ENCODE measurements around the gene MAD1L1.

DNA sequence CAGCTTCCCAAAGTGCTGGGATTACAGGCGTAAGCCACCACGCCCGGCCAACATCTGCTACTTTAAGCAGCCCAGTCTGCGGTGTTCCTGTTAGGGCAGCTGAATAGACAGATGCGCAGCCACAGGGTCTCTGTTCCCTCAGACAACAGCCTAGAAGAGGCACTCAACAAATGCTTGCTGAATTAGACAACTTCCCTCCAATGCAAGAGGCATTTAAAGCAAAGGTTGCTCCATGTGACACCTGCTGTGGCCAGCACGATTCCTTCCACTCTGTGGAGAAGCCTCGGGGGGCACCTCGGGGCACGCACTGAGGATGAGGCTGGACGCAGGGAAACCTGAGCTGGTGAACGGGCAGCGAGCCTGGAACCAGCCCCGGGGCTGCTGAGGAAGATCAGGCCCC, 237.8 kb downstream of the MAD1L1 start:
- TF ChIP-seq, protein P1, sequence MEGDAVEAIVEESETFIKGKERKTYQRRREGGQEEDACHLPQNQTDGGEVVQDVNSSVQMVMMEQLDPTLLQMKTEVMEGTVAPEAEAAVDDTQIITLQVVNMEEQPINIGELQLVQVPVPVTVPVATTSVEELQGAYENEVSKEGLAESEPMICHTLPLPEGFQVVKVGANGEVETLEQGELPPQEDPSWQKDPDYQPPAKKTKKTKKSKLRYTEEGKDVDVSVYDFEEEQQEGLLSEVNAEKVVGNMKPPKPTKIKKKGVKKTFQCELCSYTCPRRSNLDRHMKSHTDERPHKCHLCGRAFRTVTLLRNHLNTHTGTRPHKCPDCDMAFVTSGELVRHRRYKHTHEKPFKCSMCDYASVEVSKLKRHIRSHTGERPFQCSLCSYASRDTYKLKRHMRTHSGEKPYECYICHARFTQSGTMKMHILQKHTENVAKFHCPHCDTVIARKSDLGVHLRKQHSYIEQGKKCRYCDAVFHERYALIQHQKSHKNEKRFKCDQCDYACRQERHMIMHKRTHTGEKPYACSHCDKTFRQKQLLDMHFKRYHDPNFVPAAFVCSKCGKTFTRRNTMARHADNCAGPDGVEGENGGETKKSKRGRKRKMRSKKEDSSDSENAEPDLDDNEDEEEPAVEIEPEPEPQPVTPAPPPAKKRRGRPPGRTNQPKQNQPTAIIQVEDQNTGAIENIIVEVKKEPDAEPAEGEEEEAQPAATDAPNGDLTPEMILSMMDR (IDR thresholded peaks at IDR 0.05; ENCODE audit: insufficient read depth, low read depth, low read length), result no peak
- TF ChIP-seq EZH2 (IDR thresholded peaks at IDR 0.05; ENCODE audit: insufficient read depth, low read length), result no peak
